Left renal pelvis (tissue), 4 donors: ENCODE data around the gene COQ4. TPM values are rescaled to one million over a fixed set of nuclear protein-coding genes. Genes with fewer than 3 reads are reported as not detected.

Experiments used
- DNase-seq, 4 donors: peaks; one replicate each; pipeline ENCODE4 v3.0.0-alpha.2; 2013; ENCODE audit warnings: low read depth in 4 of 4, low spot score in 3 of 4
- polyA plus RNA-seq, 4 donors: library from polyadenylated mRNA; unstranded; fragments of 120-200 nt; gene quantifications; one replicate each; pipeline ENCODE4 v1.2.1, GENCODE V29; 2013; ENCODE audit not compliant: insufficient read length in 4 of 4

COQ4 gene
- 10 to 100 TPM; 35.3 to 92.2 (median 56.3) TPM for polyA plus RNA-seq

GRCh38 chr9:128322404-128323211, at the start of gene COQ4, which contains the start of gene TRUB2:
TSS of gene COQ4 (plus strand) at chr9:128322839. CDS start at chr9:128322859, 20 bp downstream.
TSS of gene TRUB2 (minus strand) at chr9:128322447. CDS start at chr9:128322408, 39 bp downstream.
- DNase-seq = peak; percentile 92 to 96 (median 92)

GRCh38 chr9:128274245-128274644, 48.4 kb upstream of the COQ4 start:
- DNase-seq = no peak

DNA sequence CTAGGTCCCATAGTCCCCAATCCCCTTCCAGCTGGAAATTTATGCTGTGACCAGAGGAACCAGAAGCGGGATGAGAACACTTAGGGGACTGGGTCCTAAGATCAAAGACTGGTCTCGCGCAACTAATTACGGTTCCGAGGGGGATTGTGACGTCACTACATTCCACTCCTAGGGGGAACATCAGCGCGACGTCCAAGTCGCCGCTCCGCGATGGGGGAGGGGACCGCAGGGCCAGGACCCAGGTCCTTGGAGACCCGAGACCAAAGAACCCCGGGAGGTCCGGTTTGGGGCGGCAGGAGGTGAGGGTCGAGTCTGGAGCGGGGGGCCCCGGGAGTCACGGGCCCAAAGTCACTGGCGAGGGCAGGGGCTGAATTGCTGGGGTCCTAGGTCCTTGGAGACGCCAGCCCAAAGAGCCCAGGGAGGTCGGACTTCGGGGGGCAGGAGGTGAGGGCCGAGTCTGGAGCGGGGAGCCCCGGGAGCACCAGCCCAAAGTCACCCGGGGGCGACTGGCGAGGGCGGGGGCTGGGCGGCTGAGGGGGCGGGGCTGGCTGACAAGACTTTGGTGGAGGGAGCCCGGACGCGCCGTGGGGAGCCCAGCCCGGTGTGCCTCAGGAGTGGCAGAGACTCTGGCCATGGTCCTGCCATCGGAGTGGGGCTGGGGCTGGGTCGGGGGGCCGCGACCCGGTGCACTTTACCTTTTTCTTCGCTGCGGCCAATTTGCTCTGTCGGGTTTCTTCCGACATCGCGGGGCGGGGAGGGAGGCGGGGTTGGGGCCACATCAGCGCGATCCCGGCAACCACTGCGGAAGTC, 47.2 kb upstream of the COQ4 start, which contains the start of gene GOLGA2:
TSS of gene GOLGA2 (minus strand) at position 810 of the 810 bp plus-strand sequence. CDS start at position 779, 31 bp downstream.
- DNase-seq = peak in 1 of 4 donors; percentile 51

DNA sequence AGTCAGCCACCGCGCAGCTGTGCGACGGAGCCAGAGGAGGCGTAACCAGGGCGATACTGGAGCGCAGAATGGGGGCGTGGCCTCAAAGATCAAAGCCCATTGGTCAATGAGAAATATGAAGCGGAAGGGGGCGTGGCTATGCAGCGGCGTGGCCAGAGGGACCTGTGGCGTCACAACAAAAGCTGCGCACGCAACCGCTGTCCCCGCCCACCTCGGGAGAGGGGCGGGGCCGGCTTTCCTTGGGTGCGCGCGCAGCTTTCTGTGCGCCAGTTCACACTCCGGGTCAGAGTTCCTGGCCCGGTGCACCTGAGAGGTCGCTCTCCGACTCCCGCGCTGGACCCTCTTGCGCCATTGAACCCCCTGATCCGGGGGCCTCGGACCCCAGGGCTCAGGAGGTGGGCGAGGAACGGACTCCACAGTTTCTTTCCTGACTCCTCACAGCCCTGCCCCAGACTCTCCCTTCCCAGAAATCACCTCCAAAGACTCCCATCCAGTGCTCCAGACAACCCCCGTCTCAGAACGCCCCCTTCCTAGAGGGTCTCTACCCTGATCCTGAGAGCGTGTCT, 46.5 kb upstream of the COQ4 start, which contains the start of gene SWI5:
TSS of gene SWI5 (plus strand) at position 269 of the 566 bp plus-strand sequence.
- peak; percentile 99 for DNase-seq

DNA sequence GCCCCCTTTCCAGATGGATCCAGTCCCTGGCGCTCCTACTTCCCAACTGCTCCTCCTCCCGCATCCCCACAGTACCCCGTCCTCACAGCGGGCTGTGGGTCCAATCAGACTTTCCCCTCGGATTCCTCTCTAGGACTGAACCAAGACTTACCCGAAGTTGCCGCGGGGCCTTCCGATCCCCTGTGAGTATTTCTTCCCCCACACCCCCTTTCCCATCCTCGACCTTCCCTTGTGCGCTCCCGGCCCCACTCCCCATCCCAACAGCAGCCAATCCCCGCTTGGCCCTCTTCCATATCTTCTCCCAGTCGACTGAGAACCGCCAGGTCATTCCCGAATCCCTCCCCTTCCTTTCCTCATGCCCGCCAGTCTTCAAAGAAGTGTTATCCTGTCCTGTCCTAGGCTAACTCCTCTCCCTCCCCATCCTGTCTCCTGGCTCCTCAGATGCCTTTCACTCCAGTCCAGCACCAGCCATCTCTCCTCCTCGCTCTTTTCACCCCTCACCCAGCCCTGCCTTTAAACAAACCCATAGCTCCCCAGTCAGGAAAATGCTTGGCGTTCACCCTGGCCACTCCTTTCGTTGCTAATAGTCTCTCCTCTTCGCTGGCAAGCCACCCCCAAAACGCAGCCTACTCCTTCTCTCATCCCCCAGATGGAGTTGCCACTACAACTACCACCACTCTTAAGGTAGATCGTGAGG, 45.9 kb upstream of the COQ4 start:
- DNase-seq = peak in 1 of 4 donors; percentile 20

DNA sequence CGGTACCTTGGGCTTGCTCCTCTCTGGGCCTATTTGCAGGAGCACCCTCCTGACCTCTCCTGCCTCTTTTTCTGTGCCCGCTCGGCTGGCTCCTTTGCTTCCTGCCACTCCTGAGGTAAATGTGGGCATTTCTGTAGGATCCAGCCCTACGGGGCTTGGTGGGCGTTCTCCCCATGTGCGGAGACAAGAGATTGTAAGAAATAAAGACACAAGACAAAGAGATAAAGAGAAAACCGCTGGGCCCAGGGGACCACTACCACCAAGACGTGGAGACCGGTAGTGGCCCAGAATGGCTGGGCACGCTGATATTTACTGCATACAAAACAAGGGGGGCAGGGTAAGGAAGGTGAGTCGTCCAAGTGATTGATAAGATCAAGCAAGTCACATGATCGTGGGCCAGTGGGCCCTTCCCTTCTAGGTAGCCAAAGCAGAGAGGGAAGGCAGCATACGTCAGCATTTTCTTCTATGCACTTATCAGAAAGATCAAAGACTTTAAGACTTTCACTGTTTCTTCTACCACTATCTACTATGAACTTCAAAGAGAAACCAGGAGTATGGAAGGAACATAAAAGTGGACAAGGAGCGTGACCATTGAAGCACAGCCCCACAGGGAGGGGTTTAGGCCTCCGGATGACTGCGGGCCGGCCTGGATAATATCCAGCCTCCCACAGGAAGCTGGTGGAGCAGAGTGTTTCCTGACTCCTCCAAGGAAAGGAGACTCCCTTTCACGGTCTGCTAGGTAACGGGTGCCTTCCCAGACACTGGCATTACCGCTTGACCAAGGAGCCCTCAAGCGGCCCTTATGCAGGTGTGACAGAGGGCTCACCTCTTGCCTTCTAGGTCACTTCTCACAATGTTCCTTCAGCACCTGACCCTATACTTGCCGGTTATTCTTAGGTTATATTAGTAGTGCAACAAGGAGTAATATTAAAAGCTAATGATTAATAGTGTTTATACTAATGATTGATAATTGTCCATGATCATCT, 43.3 kb upstream of the COQ4 start:
- peak in 1 of 4 donors; percentile 20 for DNase-seq

DNA sequence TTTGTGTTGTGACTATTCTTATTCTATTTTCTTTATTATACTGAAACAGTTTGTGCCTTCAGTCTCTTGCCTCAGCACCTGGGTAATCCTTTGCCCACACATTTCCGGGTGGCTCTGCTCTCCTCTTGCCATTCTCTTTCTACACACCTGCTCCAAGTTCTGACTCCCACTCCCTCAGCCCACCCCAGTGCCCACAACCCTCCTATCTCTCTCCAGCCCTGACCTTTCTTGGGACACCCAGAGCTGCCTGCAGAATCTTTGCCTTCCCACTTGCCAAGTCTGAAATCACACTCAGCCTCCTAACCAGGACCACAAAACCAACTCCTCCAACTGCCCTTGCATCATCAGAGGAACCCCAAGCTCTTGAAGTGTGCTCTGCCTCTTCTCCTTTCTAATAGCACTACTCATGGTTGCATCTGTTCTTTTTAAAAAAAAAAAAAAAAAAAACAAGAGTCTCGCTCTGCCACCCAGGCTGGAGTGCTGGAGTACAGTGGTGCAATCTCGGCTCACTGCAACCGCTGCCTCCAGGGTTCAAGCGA, 42.5 kb upstream of the COQ4 start:
- no peak for DNase-seq

GRCh38 chr9:128282500-128282899, 40.1 kb upstream of the COQ4 start:
- no peak for DNase-seq

DNA sequence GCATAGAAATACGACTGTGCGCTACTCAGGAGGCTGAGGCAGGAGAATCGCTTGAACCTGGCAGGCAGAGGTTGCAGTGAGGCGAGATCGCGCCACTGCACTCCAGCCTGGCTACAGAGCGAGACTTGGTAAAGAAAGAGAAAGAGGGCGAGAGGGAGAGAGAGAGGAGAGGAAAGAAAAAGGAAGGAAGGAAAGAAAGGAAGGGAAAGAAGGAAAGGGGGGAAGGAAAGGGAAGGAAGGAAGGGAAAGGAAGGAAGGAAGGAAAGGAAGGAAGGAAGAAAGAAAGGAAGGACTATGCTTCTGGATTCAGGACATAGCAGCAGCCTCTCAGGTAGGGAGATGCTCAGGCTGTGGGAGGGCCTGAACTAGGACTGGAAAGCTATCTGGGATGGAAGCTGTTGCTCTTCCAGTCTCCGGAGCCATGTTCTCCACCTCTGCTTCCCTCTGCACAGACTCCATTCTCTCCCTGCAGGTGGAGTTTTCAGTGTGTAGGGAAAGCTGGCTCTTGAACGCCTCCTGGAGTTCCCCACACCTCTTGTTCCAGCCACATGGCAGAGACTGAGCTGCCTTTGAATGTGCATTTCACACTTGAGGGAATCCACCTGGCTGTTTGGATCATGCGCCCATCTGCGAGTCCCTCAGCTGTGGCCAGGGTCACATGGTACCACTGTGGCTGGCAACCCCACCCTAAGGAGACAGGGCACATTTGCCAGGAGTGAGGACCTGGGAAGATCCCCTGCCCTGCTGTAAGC, 37.4 kb upstream of the COQ4 start:
- no peak for DNase-seq

- DNase-seq = no peak
Measured at GRCh38 chr9:128286440-128286839, 36.2 kb upstream of the COQ4 start.

DNA sequence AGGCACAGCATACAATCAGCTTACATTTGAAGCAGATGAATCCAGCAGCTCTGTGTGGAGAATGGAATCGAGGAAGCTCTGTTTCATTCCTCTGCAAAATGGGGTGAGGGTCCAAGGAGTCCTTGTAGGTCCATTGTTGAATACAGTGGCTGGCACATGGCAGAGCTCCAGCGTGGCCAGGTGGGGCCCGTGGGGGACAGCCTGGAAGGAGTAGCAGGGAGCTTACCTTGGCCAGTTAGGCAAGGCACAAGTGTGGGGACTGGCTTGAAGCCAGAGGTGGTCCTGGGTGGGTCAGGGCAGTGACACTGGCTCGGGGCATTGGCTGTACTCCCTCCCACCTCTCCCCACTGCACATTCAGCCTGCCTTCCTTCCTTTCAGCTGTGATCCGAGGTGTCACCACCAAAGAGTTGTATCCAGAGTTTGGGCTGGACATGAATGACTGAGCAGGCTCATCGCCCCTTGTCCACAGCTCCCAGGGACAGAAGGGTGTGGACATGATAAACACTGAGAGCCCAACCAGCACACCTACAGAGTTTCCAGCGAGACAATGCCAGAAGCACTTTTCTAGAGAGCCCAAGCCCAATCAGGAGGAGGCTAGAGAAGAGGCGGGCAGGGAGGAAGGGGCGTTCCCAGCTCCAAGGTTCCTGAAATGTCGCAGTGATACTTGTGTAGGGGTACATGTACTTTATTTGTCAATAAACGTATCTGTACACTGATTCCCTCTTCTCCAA, 34.2 kb upstream of the COQ4 start:
- DNase-seq = no peak

- no peak for DNase-seq
Measured at GRCh38 chr9:128292009-128292408, 30.6 kb upstream of the COQ4 start.

DNA sequence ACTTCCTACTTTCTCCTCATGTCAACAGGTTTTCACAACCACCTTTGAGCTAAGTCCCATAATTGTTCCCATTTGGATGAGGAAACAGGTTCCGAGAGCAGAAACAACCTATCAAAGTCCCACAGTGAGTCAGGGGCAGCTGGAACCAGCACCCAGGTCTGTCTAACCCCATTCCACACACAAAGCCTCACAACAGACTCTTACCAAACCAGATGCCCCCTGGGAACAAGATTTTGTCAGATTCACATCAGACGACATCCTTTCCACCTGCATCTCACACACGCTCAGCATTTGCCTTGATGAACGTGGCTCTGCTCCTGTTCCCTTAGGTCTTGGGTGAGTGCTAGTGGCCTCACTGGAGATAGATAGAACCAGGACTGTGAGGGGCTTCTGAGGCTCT, 29.5 kb upstream of the COQ4 start:
- DNase-seq = no peak

DNA sequence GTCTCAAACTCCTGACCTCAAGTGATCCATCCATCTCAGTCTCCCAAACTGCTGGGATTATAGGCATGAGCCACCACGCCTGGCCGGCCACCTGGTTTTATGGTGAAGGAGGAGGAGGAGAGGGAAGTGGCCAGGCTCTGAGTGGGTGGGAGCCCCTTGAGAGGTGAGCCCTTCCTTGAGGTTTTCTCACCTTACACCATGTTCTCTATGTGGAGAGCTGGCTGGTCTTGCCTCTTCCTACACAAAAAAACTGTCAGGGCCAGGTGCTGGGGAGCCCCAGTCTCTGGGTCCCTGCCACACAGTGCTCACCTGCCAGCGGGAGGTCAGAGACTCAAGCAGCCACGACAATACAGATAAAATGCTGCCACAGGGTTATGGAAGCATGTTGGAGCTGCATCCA, 28.5 kb upstream of the COQ4 start:
- no peak for DNase-seq

GRCh38 chr9:128296340-128297220, 26.1 kb upstream of the COQ4 start:
- DNase-seq = no peak

DNA sequence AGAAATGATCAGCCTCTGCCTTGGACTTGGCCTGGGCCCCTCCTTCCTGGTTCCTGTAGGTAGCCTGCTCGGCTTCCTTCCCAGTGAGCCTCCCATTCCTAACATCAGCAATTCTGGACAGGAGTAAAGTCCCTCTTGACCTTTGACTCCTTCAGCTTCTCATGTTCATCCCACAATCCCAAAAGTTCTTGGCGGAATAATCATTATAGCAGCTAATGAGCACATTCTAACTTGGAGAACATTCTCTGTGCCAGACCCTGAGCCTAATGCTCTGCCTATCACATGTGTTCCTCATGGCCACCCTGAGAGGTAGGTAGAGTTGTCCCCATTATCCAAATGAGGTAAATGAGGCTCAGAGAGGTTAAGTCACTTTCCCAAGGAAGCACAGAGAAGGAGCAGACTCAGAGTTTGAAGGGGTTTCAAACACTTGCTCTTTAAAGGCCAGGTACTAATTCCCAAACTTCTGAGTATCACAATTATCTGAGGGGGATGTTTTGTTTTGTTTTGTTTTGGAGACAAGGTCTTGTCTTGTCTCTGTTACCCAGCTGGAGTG, 25.3 kb upstream of the COQ4 start:
- no peak for DNase-seq
